Right kidney (tissue), 1 donor: ENCODE data around the gene CEP350.

Experiments used
- DNase-seq: peaks from one replicate; pipeline ENCODE4 v3.0.0-alpha.2; 2016

CEP350 gene

DNA sequence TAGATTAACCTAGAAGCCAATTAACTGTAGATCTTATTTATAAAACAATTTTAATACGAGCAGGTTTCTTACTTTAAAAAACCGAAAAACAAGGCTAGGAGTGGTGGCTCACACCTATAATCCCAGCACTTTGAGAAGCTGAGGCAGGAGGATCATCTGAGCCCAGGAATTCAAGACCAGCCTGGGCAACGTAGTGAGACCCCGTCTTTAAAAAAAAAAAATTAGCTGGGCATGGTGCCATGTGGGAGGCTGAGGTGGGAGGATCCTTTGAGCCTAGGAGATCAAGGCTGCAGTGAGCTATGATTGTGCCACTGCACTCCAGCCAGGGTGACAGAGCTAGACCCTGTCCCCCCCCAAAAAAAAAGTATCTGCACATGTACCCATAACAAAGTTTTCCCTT lies 110.8 kb downstream of the CEP350 start:
- DNase-seq, result no peak

DNA sequence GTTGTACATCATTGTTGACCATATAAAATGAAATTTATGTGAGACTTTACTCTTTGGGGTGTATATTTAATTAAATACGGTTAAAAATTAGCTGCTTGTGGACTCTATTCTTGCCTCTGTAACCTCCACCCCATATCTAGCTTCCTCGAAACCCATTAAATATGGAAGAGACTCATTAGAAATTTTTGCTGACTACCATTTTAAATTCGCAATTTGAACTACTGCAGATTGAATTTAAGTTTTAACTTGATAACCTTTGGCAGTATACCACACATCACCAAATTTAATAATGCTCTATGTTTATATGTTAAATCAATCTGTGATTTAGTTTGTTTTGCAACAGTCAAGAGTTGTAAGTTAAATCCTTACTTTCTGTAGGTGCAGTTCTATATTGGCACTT lies 111.5 kb downstream of the CEP350 start:
- DNase-seq, result no peak

DNA sequence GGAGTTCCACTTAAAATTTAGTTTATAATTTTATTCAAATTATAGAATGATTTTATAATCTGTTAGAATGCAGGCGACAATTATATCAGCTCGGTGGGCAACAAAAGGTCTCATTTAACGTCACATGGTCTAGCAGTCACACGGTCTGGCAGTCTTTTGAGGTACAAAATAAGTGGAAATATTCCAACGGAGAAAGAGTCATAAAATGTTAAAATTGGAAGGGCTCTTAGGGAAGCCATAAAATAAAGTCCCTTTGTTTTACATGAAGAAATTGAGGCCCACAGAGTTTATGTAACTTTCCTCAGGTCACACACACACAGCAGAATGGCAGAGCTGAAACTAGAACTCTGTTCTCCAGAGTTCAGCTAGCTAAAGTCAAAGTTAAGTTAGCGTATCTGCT lies 115.7 kb downstream of the CEP350 start:
- no peak for DNase-seq

DNA sequence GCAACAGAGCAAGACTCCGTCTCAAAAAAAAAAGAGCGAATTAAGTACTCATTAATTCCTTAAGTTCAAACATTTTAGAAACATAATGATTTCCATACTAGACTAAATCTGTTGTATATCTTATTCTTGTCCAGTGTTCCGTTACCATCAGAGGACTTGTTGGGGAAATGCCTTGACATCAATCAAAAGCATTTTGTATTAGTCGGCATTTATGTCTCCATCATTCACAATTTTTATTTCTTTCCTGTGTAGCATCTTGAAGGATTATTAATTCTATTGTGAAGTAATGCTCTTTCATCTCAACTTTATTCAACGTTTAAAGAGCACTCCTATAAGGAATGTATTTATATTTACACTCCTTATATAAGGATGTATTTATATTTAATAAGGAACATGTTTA lies 117.1 kb downstream of the CEP350 start:
- DNase-seq, result no peak

DNA sequence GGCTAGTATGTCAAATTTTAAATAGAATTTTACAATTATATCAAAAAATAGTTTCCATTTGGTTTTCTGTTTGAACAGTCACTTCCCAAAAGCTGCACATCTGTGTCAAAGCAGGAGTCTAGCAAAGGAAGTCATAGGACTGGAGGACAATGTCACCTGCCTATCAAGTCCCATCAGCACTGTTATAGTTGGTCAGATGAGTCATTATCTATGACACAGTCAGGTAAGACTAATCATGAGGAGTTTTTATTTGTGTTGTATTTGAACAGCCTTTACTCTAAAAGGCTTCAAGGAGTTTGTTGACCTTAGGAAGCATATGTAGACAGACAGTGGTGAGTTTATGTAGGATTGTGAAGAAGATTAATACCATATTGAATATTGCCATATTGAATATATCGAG lies 125.8 kb downstream of the CEP350 start:
- DNase-seq, result no peak

DNA sequence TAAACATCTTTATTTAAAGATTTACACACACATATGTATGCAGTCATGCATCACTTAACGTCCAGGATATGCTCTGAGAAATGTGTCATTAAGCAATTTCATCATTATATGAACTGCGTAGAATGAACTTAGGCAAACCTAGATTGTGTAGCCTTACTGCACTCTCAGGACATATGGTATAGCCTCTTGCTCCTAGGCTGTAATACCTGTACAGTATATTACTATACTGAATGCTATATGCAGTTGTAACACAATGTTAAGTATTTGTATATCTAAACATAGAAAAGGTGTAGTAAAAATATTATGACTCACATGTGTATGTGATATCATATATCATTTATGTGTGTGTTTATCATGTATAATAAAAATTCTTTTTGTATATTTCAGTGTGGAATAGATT lies 126.9 kb downstream of the CEP350 start:
- no peak for DNase-seq

DNA sequence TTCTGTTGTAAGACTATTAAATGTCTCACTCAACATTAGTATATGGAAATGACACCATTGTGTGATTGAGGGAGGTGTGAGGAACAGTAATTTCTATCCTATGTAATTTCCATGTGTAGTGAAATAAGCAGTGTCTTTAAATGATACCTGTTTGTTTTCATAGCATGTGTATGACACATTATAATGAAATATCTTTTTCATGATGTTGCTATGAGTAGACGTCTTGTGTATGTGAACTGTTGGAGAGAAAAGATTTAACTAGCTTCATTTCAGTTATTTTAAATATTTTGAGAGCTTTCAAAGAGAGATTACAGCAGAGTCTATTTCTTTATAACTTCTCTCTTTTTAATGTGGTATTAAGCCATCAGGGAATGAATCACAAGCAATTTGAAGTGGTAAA lies 128.6 kb downstream of the CEP350 start:
- no peak for DNase-seq

DNA sequence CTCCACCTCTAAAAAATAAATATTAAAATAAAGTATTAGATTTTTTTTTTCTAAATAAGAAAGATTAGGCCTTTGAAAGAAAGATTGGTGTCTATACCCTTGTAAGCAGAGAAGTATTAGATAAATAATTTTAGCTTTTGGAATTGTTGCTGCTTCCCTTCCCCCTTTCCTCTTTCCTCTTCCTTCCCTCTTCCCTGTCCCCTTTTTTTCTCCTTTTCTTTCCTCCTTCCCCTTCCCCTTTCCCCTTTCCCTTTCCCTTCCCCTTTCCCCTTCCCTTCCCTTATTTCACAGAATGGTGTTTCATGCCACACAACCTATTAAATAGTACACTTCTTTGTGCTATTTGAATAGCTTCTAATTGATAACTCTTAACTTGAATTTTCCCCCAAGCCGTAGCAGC lies 130.3 kb downstream of the CEP350 start:
- no peak for DNase-seq

DNA sequence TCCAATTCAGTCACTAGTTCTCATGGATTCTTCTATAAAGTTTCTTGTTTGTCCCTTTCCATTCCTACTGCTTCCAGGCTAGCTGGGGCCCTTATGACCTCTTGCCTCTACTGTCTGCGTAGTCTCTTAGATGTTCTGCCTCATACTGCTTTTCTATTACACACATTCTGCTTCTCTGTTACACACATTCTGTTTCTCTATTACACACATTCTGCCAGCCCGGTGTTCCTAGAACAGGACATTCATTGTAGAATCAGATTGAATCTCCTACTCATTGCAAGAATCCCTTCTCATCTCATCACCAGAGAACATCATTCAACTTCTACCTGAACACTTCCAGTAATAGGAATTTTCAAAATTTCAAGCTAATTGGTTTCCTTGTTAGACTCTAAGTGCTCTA lies 130.7 kb downstream of the CEP350 start:
- no peak for DNase-seq

DNA sequence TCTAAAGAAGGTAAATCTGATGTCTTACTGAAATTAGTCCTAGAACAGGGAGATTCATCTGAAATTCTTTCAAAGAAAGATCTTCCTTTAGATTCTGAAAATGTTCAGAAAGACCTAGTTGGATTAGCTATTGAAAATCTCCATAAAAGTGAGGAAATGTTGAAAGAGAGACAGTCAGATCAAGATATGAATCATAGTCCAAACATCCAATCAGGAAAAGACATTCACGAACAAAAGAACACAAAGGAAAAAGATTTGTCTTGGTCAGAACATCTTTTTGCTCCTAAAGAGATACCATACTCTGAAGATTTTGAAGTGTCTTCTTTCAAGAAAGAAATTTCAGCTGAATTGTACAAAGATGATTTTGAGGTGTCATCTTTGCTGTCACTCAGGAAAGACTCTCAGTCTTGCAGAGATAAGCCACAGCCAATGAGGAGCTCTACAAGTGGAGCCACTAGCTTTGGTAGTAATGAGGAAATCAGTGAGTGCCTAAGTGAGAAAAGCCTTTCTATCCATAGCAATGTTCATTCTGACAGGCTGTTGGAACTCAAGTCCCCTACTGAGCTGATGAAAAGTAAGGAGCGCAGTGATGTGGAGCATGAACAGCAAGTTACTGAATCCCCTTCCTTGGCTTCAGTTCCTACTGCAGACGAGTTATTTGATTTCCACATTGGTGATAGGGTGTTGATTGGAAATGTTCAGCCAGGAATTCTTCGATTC lies 138.5 kb downstream of the CEP350 start:
- DNase-seq, result no peak

DNA sequence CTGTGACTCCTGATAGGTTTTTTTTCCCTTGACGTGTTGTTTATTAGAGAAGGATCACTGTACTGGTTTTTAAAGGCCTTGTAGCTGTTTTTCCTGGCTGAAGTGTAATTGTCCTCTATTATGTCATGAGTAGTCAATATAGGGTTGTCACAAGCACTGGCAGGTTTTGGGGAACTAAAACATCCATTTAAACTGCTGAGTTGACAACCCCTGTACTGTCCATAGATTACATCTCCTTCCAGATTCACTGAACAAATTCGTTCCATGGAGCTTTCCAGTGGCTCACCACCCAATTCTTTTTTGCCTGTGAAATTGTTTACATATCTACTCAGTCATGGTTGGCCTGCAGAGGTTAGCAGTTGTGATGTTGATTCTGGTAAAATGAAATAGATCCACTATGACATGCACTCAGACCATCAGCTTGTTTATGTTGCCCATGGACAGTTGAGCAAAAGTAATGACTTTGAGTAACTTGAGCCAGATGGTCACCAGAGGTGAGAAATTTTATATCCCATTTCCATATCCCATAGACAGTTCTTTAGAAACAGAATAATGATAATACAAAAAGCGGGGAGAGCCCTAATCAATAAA lies 140.2 kb downstream of the CEP350 start:
- no peak for DNase-seq

DNA sequence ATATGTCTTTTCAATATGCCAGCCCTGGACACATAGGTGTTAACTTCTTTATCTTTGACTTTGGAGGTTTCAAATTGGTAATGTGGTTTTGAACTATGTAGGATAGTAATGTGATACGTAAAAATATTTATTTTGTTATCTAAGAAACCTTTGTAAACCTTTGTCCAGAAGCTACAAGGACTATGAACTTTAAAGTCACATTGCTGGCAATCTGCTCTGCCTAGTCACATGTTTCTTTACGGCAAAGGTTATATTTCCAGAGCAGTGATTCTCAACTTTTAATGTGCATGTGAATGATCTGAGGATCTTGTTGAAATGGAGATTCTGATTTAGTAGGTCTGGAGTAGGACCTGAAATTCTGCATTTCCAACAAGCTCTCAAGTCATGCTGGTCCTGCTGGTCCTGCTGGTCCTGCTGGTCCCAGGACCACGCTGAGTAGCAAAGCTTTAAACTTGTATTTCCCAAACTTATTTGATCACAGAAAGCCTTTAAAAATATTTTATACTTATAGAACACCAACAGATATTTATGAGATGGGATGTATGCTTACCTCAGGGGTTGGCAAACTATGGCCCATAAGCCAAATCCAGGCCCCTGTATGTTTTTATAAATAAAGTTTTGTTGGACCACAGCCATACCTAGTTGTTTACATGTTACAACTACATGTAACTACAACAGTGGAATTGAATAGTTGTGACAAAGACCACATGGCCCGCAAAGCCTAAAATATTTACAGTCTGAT lies 142.1 kb downstream of the CEP350 start:
- DNase-seq, result no peak

DNA sequence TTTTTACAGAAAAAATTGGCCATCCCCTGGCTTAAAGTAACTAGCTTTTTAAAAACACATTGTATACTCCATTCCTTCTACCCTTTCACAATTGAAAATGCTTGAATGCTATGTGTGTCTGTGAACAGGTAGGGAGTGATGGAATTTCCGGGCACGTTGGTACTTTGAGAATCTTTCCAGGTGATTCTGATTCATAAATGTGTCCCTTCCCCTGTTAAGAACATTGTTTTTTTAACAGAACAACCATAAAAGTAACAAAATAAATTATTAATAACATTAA lies 142.7 kb downstream of the CEP350 start:
- DNase-seq, result no peak

DNA sequence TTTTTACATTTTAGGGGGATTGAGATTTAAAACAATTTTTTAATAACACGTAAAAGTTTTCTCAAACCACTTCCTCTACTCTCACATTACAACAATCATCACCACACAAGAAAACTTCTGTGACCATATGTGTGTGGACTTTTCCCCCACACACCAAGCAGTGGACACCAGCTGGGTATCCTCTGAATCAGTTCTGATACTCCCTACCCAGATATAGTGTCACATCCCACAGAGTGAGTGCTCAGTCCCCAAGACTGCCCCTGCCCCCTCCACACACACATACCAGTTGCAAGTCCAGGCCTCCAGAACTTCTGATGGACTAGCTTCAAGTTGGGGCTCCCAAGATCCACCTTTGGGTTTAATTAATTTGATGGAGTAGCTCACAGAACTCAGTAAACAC lies 146.8 kb downstream of the CEP350 start:
- no peak for DNase-seq

DNA sequence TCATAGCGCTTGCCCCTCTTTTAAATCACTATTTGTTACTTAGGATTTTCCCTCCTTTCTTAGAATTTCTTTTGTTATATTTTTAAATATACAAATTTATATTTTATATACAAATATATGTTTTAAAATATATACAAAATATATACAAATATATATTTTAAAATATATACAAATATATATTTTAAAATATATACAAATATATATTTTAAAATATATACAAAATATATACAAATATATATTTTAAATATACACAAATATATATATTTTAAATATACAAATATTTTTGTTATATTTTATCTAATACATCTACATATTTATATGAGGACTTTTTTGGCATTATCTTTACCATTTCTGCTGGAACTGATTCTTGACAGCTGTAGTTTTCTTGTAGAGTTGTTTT lies 149.2 kb downstream of the CEP350 start:
- DNase-seq, result no peak

DNA sequence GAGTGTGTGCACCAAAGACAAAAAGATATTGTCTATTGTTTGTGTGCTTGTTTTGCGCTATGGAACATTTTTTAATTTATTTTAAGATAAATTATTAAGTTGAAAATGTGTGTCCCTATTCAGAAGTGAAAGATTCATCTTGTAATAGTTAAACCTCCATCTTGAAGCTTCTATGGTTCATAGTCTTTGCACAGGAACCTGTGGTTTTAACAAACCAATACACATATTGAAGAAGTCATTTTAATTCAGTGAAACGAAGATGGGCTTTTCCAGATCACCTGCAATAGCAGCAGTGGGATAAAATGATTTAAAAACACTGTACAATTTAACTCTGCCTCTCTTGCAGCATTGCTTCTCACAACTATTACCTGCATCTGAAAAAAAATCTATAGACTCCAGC lies 157.5 kb downstream of the CEP350 start:
- DNase-seq, result no peak

DNA sequence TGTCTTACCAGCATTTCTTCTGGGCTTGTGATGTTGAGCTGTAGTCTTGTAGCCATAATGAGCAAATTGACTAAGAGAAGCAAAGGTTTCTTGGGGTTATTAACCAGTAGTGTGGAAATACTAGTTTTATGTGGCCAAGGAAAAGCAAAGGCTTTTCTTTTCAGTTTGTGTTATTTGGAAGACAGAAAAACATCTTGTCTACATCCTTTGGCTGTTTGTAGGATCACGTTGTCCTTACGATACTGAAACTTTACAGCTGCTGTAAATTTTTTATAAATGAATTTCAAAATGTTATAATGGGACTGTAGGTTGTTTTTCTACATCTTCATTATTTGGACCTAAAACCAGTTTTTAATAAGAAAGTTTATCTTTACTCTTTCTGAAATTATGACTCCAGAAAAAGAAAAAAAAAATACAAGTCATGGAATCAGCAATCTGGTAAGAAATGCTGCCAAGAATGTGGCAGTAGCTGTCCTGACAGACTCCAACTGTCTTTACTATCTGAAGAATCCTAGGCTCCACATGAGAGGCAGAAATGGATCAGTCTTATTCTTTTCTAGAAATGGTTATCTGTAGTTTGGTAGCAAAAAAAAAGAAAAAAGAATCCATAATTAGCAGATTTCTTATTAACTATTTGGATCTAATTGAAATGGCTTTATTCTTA lies 158.5 kb downstream of the CEP350 start:
- no peak for DNase-seq

DNA sequence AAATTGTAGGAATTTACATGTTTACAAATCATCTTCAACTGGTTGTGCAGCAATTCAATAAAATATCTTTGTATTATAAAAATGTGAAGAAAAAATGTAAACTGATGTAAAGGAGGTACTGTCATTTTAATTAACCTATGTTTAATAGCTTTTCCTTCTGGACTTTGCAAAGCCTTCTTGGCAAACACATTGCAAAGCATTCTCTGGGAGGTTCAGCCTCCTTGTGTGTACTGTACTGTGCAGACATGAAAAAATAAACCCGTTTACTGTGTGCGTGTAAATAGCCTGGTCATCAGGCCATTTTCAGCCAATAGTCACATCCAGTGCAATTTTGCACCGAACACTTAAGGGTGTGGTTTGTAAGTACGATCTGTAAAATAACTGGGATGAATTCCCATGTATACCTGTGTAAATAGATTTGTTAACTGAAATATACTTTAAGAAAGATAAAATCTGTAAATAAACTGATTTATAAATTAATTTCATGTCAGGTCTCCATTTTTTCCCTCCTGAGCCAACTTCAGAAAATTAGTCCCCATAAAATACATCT lies 159.9 kb downstream of the CEP350 start:
- no peak for DNase-seq

DNA sequence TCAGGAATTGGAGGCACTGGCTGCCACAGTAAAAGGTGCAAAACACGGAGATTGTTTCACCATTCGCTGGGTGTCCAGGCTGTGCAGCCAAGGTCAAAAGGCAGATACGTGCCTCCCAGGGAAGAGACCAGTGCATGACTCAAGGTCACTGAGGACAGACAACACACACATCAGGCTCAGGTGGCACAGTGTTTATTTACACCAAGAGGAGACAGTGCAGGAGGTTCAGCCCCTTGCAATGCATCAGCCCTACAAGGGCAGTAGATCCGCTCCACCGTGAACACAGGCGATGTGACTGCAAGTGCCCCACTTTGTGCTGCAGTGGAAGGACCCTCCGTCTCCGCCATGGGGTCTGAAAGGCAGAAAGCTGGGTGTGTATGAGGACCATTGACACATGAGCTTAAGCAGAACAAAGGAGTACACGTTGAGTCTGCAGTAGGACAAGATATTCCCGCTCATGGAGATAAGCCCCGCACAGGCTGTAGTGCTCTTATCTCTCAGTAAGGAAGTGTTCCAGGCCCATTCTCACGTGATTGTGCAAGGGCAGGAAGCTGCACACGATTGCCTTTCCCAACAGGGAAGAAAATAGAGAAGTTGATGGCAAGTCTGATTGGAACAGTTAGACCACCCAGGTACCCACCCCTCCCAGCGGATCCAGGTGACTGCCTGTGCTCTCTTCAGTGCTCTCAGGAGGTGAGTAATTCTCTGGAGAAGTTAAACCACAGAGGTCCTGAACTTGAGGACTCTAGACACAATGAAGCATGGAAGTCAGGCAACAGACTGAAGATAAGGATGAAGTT lies 162.6 kb downstream of the CEP350 start:
- no peak for DNase-seq

DNA sequence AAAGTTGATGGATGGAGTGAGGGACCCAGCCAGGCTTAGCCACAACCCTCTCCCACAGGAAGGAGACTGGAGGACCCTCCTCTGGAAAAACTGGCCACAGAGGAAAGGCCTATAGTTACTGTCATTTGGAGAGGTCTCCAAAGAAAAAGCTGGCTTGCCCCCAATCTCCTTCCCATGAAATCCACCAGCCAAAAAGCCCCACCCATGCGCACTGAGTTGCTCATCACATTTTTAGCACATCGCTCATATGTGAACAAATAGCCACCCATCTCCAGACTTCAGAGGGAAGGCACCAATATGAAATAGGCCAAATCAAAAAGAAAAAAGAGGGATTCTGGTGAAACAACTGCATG lies 163.1 kb downstream of the CEP350 start:
- no peak for DNase-seq

DNA sequence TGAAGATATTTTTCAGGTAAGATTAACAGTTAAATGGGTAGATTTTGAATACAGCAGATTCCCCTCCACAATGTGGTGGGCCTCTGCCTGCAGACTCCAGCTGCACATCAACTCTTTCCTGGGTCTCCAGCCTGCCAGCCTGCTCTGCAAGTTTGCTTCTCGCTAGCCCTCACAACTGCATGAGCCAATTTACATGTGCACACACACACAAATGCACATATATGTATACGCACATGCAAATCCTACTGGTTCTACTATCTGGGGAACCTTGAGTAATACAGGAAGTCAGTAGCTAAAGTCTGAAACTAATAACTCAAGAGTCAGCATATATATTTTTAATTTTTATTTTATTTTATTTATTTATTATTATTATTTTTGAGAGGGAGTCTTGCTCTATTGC lies 165.2 kb downstream of the CEP350 start:
- no peak for DNase-seq

DNA sequence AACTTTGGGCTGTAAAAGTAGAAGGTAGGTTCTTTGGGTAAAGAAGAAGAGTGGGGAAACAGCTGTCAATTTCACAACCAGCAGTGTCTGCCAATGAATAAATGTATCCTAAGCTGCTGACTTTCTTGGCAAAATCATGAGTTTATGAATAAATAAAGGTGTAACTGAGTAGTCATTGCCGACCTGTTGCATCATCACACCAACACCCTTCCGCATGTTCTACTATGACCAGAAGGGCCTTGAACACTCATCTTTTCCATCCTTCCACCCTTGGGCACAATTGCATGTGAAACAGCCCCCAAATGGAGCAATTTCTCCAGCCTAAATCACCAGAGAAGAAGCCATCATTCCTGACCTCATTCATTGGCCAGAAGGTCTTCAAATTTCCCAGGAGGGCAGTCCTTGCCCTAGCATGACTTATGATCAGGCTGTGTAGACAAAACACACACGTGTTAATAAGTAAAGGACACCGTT lies 168.9 kb downstream of the CEP350 start:
- DNase-seq, result no peak
